ENCODE results near the gene SIGLEC5.

GRCh38 chr19:51663650-51664049, 33.4 kb upstream of the SIGLEC5 start:
- TF ChIP-seq CTCF (IDR thresholded peaks at IDR 0.05; ENCODE audit: insufficient read depth, low read length) (no peak), POLR2AphosphoS5 (IDR thresholded peaks at IDR 0.05; ENCODE audit: low read depth) (no peak), REST (IDR thresholded peaks at IDR 0.05; ENCODE audit: insufficient replicate concordance, low read depth) (no peak), SPI1 (IDR thresholded peaks at IDR 0.05; ENCODE audit: borderline replicate concordance, low read depth) (no peak)
